GM12878 (cell line): ENCODE data around the gene MLLT3. TPM values are rescaled to one million over a fixed set of nuclear protein-coding genes. Genes with fewer than 3 reads are reported as not detected.

Experiments used
- ATAC-seq: fragments of 200-7000 bp; cut with Tn5 transposase; 3 replicates; pipeline ENCODE4 v1.9.1; 2020; ENCODE audit warnings: mild to moderate bottlenecking, moderate library complexity
- BruUV-seq: library from RNA; stranded (reverse); fragments of 400-500 nt; replicated peaks from 2 replicates; lab custom pipeline; 2021; lab: Mats Ljungman, UMichigan
- CTCF ChIA-PET: fragments of 300-600 bp; sonication (Branson Sonifier 250); formaldehyde crosslinking; extraction: SDS; loops from one replicate; lab custom pipeline; 2021; ENCODE audit warnings: inconsistent platforms; lab: Yijun Ruan, JAX
- POLR2A ChIA-PET: fragments of 350-600 bp; formaldehyde crosslinking; extraction: SDS; loops from one replicate; lab custom pipeline; 2021; ENCODE audit warnings: inconsistent platforms; lab: Charles Lee
- RAD21 ChIA-PET: fragments of 300-600 bp; sonication (Branson Sonifier 250); formaldehyde crosslinking; loops from one replicate; lab custom pipeline; 2023; ENCODE audit warnings: antibody characterized with exemption; ENCODE audit not compliant: unreplicated experiment; lab: Charles Lee
- SMC1A ChIA-PET: fragments of 300-600 bp; sonication (Branson Sonifier 250); formaldehyde crosslinking; loops from one replicate; lab custom pipeline; 2023; ENCODE audit not compliant: unreplicated experiment, uncharacterized antibody; lab: Charles Lee
- DNase-seq: peaks from one replicate; pipeline ENCODE4 v3.0.0-alpha.2; 2011; ENCODE audit warnings: low read depth, low spot score
- FAIRE-seq: peaks from 3 replicates; lab custom pipeline; 2011; peaks lifted over from hg19 to GRCh38; lab: Jason Lieb, UNC
- H2AFZ ChIP-seq: 2 replicates; pipeline ENCODE4 v1.6.0; 2011; ENCODE audit warnings: low read depth, low read length, control low read depth; ENCODE audit not compliant: control insufficient read depth
- H3K27ac ChIP-seq: 2 replicates; pipeline ENCODE4 v1.5.1; 2011; ENCODE audit warnings: control low read depth; ENCODE audit not compliant: control insufficient read depth, insufficient read depth
- H3K27me3 ChIP-seq, 2 experiments: replicated peaks in 1 of 2; 2 replicates each; pipeline versions ENCODE4 v1.6.0 to v1.6.1; 2011; ENCODE audit warnings: low read length in 1 of 2; ENCODE audit not compliant: control insufficient read depth in 2 of 2, insufficient read depth in 2 of 2
- H3K36me3 ChIP-seq, 2 experiments: 2 replicates each; pipeline ENCODE4 v1.5.1; 2011; ENCODE audit warnings: low read length in 1 of 2; ENCODE audit not compliant: control insufficient read depth in 2 of 2, insufficient read depth in 2 of 2
- H3K4me1 ChIP-seq: 2 replicates; pipeline ENCODE4 v1.6.1; 2011; ENCODE audit warnings: mild to moderate bottlenecking, low read length, moderate library complexity, mixed read lengths; ENCODE audit not compliant: control insufficient read depth, insufficient read depth
- H3K4me2 ChIP-seq: 2 replicates; pipeline ENCODE4 v1.6.0; 2011; ENCODE audit warnings: control low read depth; ENCODE audit not compliant: control insufficient read depth, insufficient read depth
- H3K4me3 ChIP-seq: fragments of 200-600 bp; sonication (generic); 2 replicates; pipeline ENCODE4 v1.5.1; 2016
- H3K79me2 ChIP-seq: 2 replicates; pipeline ENCODE4 v1.6.0; 2011; ENCODE audit warnings: low read length; ENCODE audit not compliant: control insufficient read depth, insufficient read depth
- H3K9ac ChIP-seq: 2 replicates; pipeline ENCODE4 v1.8.0; 2011; ENCODE audit warnings: low read length, control low read depth, mixed read lengths; ENCODE audit not compliant: control insufficient read depth, insufficient read depth
- H3K9me3 ChIP-seq: replicated peaks from 3 replicates; pipeline ENCODE4 v1.5.1; 2011; ENCODE audit warnings: mild to moderate bottlenecking, low read length; ENCODE audit not compliant: control insufficient read depth, insufficient read depth
- H4K20me1 ChIP-seq: 2 replicates; pipeline ENCODE4 v1.6.0; 2011; ENCODE audit not compliant: control insufficient read depth, insufficient read depth
- ASH2L ChIP-seq: fragments of 300-600, 200-600 bp; sonication (generic); IDR thresholded peaks from 2 replicates; pipeline ENCODE4 v1.6.1; 2017; ENCODE audit warnings: low read depth, mild to moderate bottlenecking, borderline replicate concordance
- BHLHE40 ChIP-seq, 2 experiments: fragments of 450-650 bp in 1 of 2; IDR thresholded peaks; 2 replicates each; pipeline ENCODE4 v1.6.1; 2011 to 2017; ENCODE audit warnings: low read depth in 2 of 2, borderline replicate concordance in 1 of 2, improper control_type of control experiment in 1 of 2, low read length in 1 of 2, mild to moderate bottlenecking in 1 of 2
- GABPA ChIP-seq: IDR thresholded peaks from 2 replicates; pipeline ENCODE4 v1.6.1; 2014; ENCODE audit warnings: antibody characterized with exemption, low read depth, mild to moderate bottlenecking, inconsistent platforms
- HCFC1 ChIP-seq: fragments of 150-350 bp; IDR thresholded peaks from 2 replicates; pipeline ENCODE4 v1.6.1; 2014; ENCODE audit warnings: low read length
- IKZF1 ChIP-seq: fragments of 450-650 bp; conservative IDR thresholded peaks from 2 replicates; pipeline ENCODE4 v1.6.1; 2017; ENCODE audit warnings: antibody characterized with exemption, mild to moderate bottlenecking
- JUND ChIP-seq: IDR thresholded peaks from 2 replicates; pipeline ENCODE4 v1.6.1; 2012; ENCODE audit warnings: low read depth, mild to moderate bottlenecking, low read length, improper control_type of control experiment, moderate library complexity
- RFX5 ChIP-seq: IDR thresholded peaks from 2 replicates; pipeline ENCODE4 v1.6.1; 2011; ENCODE audit warnings: low read depth, low read length, improper control_type of control experiment
- SMAD5 ChIP-seq: IDR thresholded peaks from 2 replicates; pipeline ENCODE4 v1.6.1; 2016; ENCODE audit warnings: antibody characterized with exemption, low read depth
- TBL1XR1 ChIP-seq: IDR thresholded peaks from 2 replicates; pipeline ENCODE4 v1.6.1; 2012; ENCODE audit warnings: low read depth, low read length, improper control_type of control experiment
- TCF3 ChIP-seq: IDR thresholded peaks from 2 replicates; pipeline ENCODE4 v1.6.1; 2012; ENCODE audit warnings: low read depth, mild to moderate bottlenecking, low read length, borderline replicate concordance; ENCODE audit not compliant: insufficient read depth
- WGBS: methylation state at CpG from one replicate; pipeline ENCODE4 v1.1.6; 2016; ENCODE audit warnings: low lambda C conversion rate; ENCODE audit not compliant: insufficient replicate concordance, insufficient coverage; ENCODE audit errors: missing lambda C conversion rate; 5-methylcytosine and 5-hydroxymethylcytosine counted together
- in situ Hi-C: fragments of 300-500 bp; cut with MboI; formaldehyde crosslinking; loops from 9 replicates; pipeline ENCODE4 v1.14.3; 2018; ENCODE audit warnings: mixed read lengths
- intact Hi-C: fragments of 100-400 bp; cut with micrococcal nuclease; formaldehyde crosslinking; loops from one replicate; pipeline ENCODE4 v1.14.2; 2022; ENCODE audit not compliant: unreplicated experiment
- polyA plus RNA-seq, 11 experiments: library from polyadenylated mRNA; depleted of rRNA in 4 of 11; unstranded in 6 of 11; stranded (reverse) in 5 of 11; fragments of >200 nt; fragmentation: Nextera tagmentation in 4 of 11; fragmentation: Illumina TruSeq in 1 of 11; extraction: Ambion mirVana in 4 of 11; extraction: Trizol in 1 of 11; gene quantifications; 1 replicate in 1 of 11; 2 replicates in 10 of 11; pipeline versions ENCODE4 v1.2.1 to v1.2.3, GENCODE V29; 2011 to 2016; ENCODE audit warnings: inconsistent platforms in 2 of 11, missing spikeins in 2 of 11, low read depth in 1 of 11
- total RNA-seq, 4 experiments: library from RNA; depleted of rRNA in 3 of 4; stranded (reverse); fragments of >200 nt in 3 of 4; fragmentation: Illumina TruSeq in 1 of 4; extraction: Trizol in 1 of 4; gene quantifications; 2 replicates each; pipeline versions ENCODE4 v1.2.1 to v1.2.3, GENCODE V29; 2013 to 2021
- TF ChIP-seq, protein P1 (sequence below): fragments of 450-650 bp; formaldehyde crosslinking; IDR thresholded peaks from 2 replicates; pipeline ENCODE4 v1.5.0; 2022; ENCODE audit warnings: mild to moderate bottlenecking, missing genetic modification characterization
- TF ChIP-seq, protein P2 (sequence below): IDR thresholded peaks from 2 replicates; pipeline ENCODE4 v1.6.1; 2012; ENCODE audit warnings: low read length, inconsistent platforms
- TF ChIP-seq, protein P3 (sequence below): fragments of 150-350 bp; IDR thresholded peaks from 2 replicates; pipeline ENCODE4 v1.6.1; 2016; ENCODE audit warnings: low read depth, low read length
- TF ChIP-seq, protein P4 (sequence below): IDR thresholded peaks from 2 replicates; pipeline ENCODE4 v1.6.1; 2011; ENCODE audit warnings: mild to moderate bottlenecking, low read depth, low read length, moderate library complexity; ENCODE audit not compliant: insufficient replicate concordance

MLLT3 gene
- total and polyA plus RNA-seq, 10 of the 15 experiments (the other 5 are each of a cell fraction or from before 2014, with no cell fraction given) = 17.7 to 72.3 (median 35.6) TPM

DNA sequence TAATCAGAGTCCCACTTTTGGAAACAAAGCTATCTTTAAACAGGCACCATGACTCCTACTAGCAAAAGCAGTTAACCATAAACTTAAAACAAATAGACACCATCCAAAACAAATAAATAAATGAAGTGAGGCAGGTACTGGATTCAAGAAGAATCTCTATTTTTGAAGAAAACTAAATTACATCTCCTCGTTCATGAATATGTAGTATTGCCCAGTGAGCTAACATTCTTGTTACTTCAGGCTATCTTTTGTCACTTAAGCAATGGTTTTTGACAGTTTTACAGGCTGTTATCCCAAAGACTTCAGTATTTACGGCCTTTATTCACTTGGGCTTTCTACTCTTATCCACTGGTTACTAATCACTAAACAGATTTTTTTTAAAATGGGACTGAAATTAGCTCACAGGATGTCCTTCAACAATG is 242.5 kb downstream of the MLLT3 start:
- Histone ChIP-seq H3K27me3 (no peaks in the 10 kb centered on the region), H3K9me3 (no peaks in the 10 kb centered on the region), H3K79me2 (no peaks in the 10 kb centered on the region; the same call in 1 of the 2 replicates), H3K27ac (no peak overlapping the region), H3K4me1 (peaks cover 14% of the 10 kb centered on the region; the same call in 1 of the 2 replicates), H4K20me1 (no peaks in the 10 kb centered on the region), H3K36me3 (no peaks in the 10 kb centered on the region), H2AFZ (no peak overlapping the region), H3K4me2 (no peak overlapping the region), H3K9ac (no peak overlapping the region), H3K4me3 (no peak overlapping the region)
- no TSS peak for BruUV-seq
- in situ Hi-C loops (no loop called here), intact Hi-C loops (no loop called here)
- FAIRE-seq = no peak
- RAD21 ChIA-PET = interaction anchor here (0.7 kb wide), 1 partner anchor 561 kb away, joined by 4 read pairs; no protein-coding TSS in a partner anchor
- CTCF ChIA-PET = interaction anchor here (1.5 kb wide), 1 partner anchor 12 kb away, joined by 5 read pairs; no protein-coding TSS in a partner anchor
- no peak for ATAC-seq
- WGBS = 70% methylated on average over 2 of the region's 2 CpGs
- SMC1A ChIA-PET = no interaction called here
- no peak for DNase-seq
- POLR2A ChIA-PET = no interaction called here
- TF ChIP-seq RFX5 = no peak
- TF ChIP-seq SMAD5 = no peak
- TF ChIP-seq BHLHE40 (IDR thresholded peaks at IDR 0.05; ENCODE audit: borderline replicate concordance in 1 of 2, low read depth in 2 of 2, low read length in 1 of 2) = no peak
- TF ChIP-seq TBL1XR1 = no peak
- TF ChIP-seq, protein P1, sequence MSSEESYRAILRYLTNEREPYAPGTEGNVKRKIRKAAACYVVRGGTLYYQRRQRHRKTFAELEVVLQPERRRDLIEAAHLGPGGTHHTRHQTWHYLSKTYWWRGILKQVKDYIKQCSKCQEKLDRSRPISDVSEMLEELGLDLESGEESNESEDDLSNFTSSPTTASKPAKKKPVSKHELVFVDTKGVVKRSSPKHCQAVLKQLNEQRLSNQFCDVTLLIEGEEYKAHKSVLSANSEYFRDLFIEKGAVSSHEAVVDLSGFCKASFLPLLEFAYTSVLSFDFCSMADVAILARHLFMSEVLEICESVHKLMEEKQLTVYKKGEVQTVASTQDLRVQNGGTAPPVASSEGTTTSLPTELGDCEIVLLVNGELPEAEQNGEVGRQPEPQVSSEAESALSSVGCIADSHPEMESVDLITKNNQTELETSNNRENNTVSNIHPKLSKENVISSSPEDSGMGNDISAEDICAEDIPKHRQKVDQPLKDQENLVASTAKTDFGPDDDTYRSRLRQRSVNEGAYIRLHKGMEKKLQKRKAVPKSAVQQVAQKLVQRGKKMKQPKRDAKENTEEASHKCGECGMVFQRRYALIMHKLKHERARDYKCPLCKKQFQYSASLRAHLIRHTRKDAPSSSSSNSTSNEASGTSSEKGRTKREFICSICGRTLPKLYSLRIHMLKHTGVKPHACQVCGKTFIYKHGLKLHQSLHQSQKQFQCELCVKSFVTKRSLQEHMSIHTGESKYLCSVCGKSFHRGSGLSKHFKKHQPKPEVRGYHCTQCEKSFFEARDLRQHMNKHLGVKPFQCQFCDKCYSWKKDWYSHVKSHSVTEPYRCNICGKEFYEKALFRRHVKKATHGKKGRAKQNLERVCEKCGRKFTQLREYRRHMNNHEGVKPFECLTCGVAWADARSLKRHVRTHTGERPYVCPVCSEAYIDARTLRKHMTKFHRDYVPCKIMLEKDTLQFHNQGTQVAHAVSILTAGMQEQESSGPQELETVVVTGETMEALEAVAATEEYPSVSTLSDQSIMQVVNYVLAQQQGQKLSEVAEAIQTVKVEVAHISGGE (CRISPR knock-in tag) = no peak
- TF ChIP-seq HCFC1 = no peak
- TF ChIP-seq, protein P2, sequence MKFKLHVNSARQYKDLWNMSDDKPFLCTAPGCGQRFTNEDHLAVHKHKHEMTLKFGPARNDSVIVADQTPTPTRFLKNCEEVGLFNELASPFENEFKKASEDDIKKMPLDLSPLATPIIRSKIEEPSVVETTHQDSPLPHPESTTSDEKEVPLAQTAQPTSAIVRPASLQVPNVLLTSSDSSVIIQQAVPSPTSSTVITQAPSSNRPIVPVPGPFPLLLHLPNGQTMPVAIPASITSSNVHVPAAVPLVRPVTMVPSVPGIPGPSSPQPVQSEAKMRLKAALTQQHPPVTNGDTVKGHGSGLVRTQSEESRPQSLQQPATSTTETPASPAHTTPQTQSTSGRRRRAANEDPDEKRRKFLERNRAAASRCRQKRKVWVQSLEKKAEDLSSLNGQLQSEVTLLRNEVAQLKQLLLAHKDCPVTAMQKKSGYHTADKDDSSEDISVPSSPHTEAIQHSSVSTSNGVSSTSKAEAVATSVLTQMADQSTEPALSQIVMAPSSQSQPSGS = no peak
- TF ChIP-seq, protein P3, sequence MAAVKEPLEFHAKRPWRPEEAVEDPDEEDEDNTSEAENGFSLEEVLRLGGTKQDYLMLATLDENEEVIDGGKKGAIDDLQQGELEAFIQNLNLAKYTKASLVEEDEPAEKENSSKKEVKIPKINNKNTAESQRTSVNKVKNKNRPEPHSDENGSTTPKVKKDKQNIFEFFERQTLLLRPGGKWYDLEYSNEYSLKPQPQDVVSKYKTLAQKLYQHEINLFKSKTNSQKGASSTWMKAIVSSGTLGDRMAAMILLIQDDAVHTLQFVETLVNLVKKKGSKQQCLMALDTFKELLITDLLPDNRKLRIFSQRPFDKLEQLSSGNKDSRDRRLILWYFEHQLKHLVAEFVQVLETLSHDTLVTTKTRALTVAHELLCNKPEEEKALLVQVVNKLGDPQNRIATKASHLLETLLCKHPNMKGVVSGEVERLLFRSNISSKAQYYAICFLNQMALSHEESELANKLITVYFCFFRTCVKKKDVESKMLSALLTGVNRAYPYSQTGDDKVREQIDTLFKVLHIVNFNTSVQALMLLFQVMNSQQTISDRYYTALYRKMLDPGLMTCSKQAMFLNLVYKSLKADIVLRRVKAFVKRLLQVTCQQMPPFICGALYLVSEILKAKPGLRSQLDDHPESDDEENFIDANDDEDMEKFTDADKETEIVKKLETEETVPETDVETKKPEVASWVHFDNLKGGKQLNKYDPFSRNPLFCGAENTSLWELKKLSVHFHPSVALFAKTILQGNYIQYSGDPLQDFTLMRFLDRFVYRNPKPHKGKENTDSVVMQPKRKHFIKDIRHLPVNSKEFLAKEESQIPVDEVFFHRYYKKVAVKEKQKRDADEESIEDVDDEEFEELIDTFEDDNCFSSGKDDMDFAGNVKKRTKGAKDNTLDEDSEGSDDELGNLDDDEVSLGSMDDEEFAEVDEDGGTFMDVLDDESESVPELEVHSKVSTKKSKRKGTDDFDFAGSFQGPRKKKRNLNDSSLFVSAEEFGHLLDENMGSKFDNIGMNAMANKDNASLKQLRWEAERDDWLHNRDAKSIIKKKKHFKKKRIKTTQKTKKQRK = no peak
- no peak for TF ChIP-seq ASH2L
- no peak for TF ChIP-seq JUND
- TF ChIP-seq, protein P4, sequence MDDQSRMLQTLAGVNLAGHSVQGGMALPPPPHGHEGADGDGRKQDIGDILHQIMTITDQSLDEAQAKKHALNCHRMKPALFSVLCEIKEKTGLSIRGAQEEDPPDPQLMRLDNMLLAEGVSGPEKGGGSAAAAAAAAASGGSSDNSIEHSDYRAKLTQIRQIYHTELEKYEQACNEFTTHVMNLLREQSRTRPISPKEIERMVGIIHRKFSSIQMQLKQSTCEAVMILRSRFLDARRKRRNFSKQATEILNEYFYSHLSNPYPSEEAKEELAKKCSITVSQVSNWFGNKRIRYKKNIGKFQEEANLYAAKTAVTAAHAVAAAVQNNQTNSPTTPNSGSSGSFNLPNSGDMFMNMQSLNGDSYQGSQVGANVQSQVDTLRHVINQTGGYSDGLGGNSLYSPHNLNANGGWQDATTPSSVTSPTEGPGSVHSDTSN = no peak
- TF ChIP-seq GABPA = no peak
- no peak for TF ChIP-seq TCF3
- TF ChIP-seq IKZF1 = no peak
